Endothelial cell of umbilical vein (primary cell): ENCODE measurements around the gene CNTROB.

Experiments
- CTCF ChIP-seq, 2 donors: IDR thresholded peaks; 1 replicate in 1 of 2; 2 replicates in 1 of 2; pipeline ENCODE4 v1.5.1; 2011; ENCODE audit warnings: low read length in 2 of 2, mild to moderate bottlenecking in 2 of 2, moderate library complexity in 2 of 2, control low read depth in 1 of 2, inconsistent platforms in 1 of 2, low read depth in 1 of 2; ENCODE audit not compliant: insufficient read depth in 1 of 2; ENCODE audit errors: extremely low read depth in 1 of 2
- EZH2 ChIP-seq: IDR thresholded peaks from 2 replicates; pipeline ENCODE4 v1.6.1; 2012; ENCODE audit warnings: borderline replicate concordance, low read depth, mild to moderate bottlenecking, moderate library complexity, low read length, inconsistent platforms; ENCODE audit not compliant: severe bottlenecking
- POLR2AphosphoS5 ChIP-seq: IDR thresholded peaks from 2 replicates; pipeline ENCODE4 v1.6.1; 2012; ENCODE audit warnings: low read depth, mild to moderate bottlenecking, control low read depth, low read length, moderate library complexity; ENCODE audit not compliant: insufficient read depth

DNA sequence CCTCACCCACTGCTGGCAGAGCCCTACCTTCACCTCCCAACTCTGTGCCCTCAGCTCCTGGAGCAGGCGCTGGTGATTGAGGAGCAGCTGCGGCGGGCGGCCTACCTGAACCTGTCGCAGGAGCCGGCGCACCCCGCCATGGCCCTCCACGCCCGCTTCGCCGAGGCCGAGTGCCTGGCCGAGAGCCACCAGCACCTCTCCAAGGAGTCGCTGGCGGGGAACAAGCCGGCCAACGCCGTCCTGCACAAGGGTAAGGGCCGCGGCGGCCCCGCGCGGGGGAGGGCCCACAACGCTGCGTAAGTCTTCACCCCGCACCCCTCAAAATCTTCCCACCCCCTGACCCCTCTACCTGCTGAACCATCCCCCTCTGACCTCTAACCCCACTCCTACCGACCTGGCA is 22.9 kb upstream of the CNTROB start:
- TF ChIP-seq POLR2AphosphoS5, result no peak
- TF ChIP-seq CTCF (IDR thresholded peaks at IDR 0.05; ENCODE audit: extremely low read depth in 1 of 2, insufficient read depth in 1 of 2, low read depth in 1 of 2, low read length in 2 of 2), result no peak
- no peak for TF ChIP-seq EZH2
